Frontal cortex (tissue), 1 donor: ENCODE measurements around the gene OR4K1. TPM values are rescaled to one million over a fixed set of nuclear protein-coding genes. Genes with fewer than 3 reads are reported as not detected.

Experiments
- total RNA-seq: library from RNA; depleted of rRNA; stranded (reverse); fragments of >200 nt; gene quantifications from one replicate; pipeline ENCODE4 v1.2.3, GENCODE V29; 2014

Gene OR4K1
- total RNA-seq, 1 donor from 2014 or later: not detected

Other genes with a start within 250 kb of the OR4K1 start
- not detected for gene OR11H2, start 217.0 kb upstream of the OR4K1 start, total RNA-seq
- gene OR4Q3, start 187.3 kb upstream of the OR4K1 start, total RNA-seq: not detected
- not detected for gene OR4M1, start 157.4 kb upstream of the OR4K1 start, total RNA-seq
- not detected for gene OR4N2, start 127.1 kb upstream of the OR4K1 start, total RNA-seq
- gene OR4K2, start 55.8 kb upstream of the OR4K1 start, total RNA-seq: not detected
- not detected for gene OR4K5, start 10.3 kb upstream of the OR4K1 start, total RNA-seq
- gene OR4K15, start 44.7 kb downstream of the OR4K1 start, total RNA-seq: not detected
- gene OR4Q2, start 71.2 kb downstream of the OR4K1 start, total RNA-seq: not detected
- gene OR4K14, start 88.4 kb downstream of the OR4K1 start, total RNA-seq: not detected
- not detected for gene OR4K13, start 105.1 kb downstream of the OR4K1 start, total RNA-seq
- gene OR4L1, start 129.1 kb downstream of the OR4K1 start, total RNA-seq: not detected
- not detected for gene OR4K17, start 179.8 kb downstream of the OR4K1 start, total RNA-seq
- gene OR4N5, start 207.9 kb downstream of the OR4K1 start, total RNA-seq: not detected